MM.1S (cell line): Measurements from ENCODE around the gene CPO.
"Not testable (repeated sequence)": the region's sequence is repeated elsewhere in the genome, so short reads cannot be mapped to it uniquely, and the experiment has no call there.

Source experiments
- DNase-seq: peaks from one replicate; pipeline ENCODE4 v3.0.0-alpha.2; 2015
- H2AFZ ChIP-seq: fragments of 300-600 bp; sonication (generic); 2 replicates; pipeline ENCODE4 v1.6.0; 2016; ENCODE audit warnings: antibody characterized with exemption, low read length
- H3F3A ChIP-seq: fragments of 300-600 bp; sonication (generic); 2 replicates; pipeline ENCODE4 v1.6.1; 2016; ENCODE audit warnings: mild to moderate bottlenecking, antibody characterized with exemption, low read length, moderate library complexity, mixed read lengths; ENCODE audit not compliant: insufficient read depth
- H3K27ac ChIP-seq: fragments of 300-600 bp; sonication (generic); 2 replicates; pipeline ENCODE4 v1.5.1; 2016; ENCODE audit warnings: mild to moderate bottlenecking, low read length
- H3K27me3 ChIP-seq: fragments of 300-600 bp; sonication (generic); replicated peaks from 2 replicates; pipeline ENCODE4 v1.6.0; 2016; ENCODE audit warnings: low read length; ENCODE audit not compliant: insufficient read depth
- H3K36me3 ChIP-seq: fragments of 300-600 bp; sonication (generic); replicated peaks from 2 replicates; pipeline ENCODE4 v1.6.1; 2016; ENCODE audit warnings: mild to moderate bottlenecking, low read length, mixed read lengths; ENCODE audit not compliant: insufficient read depth
- H3K4me1 ChIP-seq: fragments of 300-600 bp; sonication (generic); 2 replicates; pipeline ENCODE4 v1.6.1; 2016; ENCODE audit warnings: low read length, mixed read lengths
- H3K4me2 ChIP-seq: fragments of 300-600 bp; sonication (generic); 2 replicates; pipeline ENCODE4 v1.6.0; 2016; ENCODE audit warnings: low read depth, low read length
- H3K4me3 ChIP-seq: fragments of 300-600 bp; sonication (generic); 2 replicates; pipeline ENCODE4 v1.5.1; 2016; ENCODE audit warnings: low read length, mixed read lengths
- H3K79me2 ChIP-seq: fragments of 300-600 bp; sonication (generic); 2 replicates; pipeline ENCODE4 v1.6.1; 2016; ENCODE audit warnings: mixed run types, low read length, mixed read lengths
- H3K9ac ChIP-seq: fragments of 300-600 bp; sonication (generic); 2 replicates; pipeline ENCODE4 v1.6.1; 2016; ENCODE audit warnings: low read length, mixed read lengths
- H3K9me2 ChIP-seq: fragments of 300-600 bp; sonication (generic); replicated peaks from 2 replicates; pipeline ENCODE4 v1.6.1; 2016; ENCODE audit warnings: mild to moderate bottlenecking, low read length, mixed read lengths; ENCODE audit not compliant: insufficient read depth
- H3K9me3 ChIP-seq: fragments of 300-600 bp; sonication (generic); replicated peaks from 2 replicates; pipeline ENCODE4 v1.6.1; 2016; ENCODE audit warnings: mild to moderate bottlenecking, low read length, mixed read lengths; ENCODE audit not compliant: insufficient read depth
- H4K20me1 ChIP-seq: fragments of 300-600 bp; sonication (generic); 2 replicates; pipeline ENCODE4 v1.6.1; 2016; ENCODE audit warnings: mild to moderate bottlenecking, low read length, moderate library complexity, mixed read lengths; ENCODE audit not compliant: insufficient read depth
- EZH2 ChIP-seq: fragments of 300-600 bp; sonication (generic); optimal IDR thresholded peaks from 2 replicates; pipeline ENCODE3; 2017; ENCODE audit warnings: low read depth, mild to moderate bottlenecking, antibody characterized with exemption, low read length, mixed read lengths
- EZH2phosphoT487 ChIP-seq: fragments of 300-600 bp; sonication (generic); IDR thresholded peaks from 2 replicates; pipeline ENCODE4 v1.6.1; 2018; ENCODE audit warnings: antibody characterized with exemption, low read length
- TF ChIP-seq, protein P1 (sequence below): fragments of 300-600 bp; sonication (generic); IDR thresholded peaks from 2 replicates; pipeline ENCODE4 v1.5.1; 2016; ENCODE audit warnings: antibody characterized with exemption, low read length, mixed read lengths

The CPO gene

GRCh38 chr2:206937555-206937954 is 1.8 kb upstream of the CPO start:
- Histone ChIP-seq H3K9me3 (no peaks in the 10 kb centered on the region), H3F3A (no peaks in the 10 kb centered on the region), H3K79me2 (no peaks in the 10 kb centered on the region), H2AFZ (no peak overlapping the region), H3K27ac (no peak overlapping the region), H3K9me2 (no peaks in the 10 kb centered on the region), H3K4me1 (no peaks in the 10 kb centered on the region), H3K4me3 (no peak overlapping the region), H3K36me3 (no peaks in the 10 kb centered on the region), H4K20me1 (no peaks in the 10 kb centered on the region), H3K27me3 (peaks cover 24% of the 10 kb centered on the region; the same call in 1 of the 2 replicates), H3K9ac (no peak overlapping the region), H3K4me2 (no peak overlapping the region)
- no peak for DNase-seq
- no peak for TF ChIP-seq EZH2phosphoT487
- TF ChIP-seq, protein P1, sequence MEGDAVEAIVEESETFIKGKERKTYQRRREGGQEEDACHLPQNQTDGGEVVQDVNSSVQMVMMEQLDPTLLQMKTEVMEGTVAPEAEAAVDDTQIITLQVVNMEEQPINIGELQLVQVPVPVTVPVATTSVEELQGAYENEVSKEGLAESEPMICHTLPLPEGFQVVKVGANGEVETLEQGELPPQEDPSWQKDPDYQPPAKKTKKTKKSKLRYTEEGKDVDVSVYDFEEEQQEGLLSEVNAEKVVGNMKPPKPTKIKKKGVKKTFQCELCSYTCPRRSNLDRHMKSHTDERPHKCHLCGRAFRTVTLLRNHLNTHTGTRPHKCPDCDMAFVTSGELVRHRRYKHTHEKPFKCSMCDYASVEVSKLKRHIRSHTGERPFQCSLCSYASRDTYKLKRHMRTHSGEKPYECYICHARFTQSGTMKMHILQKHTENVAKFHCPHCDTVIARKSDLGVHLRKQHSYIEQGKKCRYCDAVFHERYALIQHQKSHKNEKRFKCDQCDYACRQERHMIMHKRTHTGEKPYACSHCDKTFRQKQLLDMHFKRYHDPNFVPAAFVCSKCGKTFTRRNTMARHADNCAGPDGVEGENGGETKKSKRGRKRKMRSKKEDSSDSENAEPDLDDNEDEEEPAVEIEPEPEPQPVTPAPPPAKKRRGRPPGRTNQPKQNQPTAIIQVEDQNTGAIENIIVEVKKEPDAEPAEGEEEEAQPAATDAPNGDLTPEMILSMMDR: no peak
- TF ChIP-seq EZH2: no peak

DNA sequence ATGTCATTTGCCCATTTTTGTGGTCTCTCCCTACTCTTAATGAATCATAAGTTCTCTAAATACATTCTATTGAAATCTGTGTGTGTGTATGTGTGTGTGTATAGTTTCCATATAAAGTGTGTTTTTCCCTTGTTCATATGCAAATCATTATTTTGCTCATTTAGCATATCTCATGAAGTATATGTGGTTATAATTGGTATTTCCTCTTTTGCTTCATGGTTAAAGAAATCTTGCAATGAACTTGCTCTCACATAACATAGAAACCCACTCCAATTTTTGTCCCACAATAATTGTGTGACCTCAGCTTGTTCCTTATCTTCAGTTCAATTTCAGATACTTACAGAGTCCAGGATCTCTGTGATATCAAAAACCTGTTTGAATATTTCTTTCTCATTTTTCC is 1.2 kb downstream of the CPO start:
- H3K27ac ChIP-seq: no peak overlapping the region
- no peaks in the 10 kb centered on the region for H4K20me1 ChIP-seq
- no peak overlapping the region for H3K4me2 ChIP-seq

DNA sequence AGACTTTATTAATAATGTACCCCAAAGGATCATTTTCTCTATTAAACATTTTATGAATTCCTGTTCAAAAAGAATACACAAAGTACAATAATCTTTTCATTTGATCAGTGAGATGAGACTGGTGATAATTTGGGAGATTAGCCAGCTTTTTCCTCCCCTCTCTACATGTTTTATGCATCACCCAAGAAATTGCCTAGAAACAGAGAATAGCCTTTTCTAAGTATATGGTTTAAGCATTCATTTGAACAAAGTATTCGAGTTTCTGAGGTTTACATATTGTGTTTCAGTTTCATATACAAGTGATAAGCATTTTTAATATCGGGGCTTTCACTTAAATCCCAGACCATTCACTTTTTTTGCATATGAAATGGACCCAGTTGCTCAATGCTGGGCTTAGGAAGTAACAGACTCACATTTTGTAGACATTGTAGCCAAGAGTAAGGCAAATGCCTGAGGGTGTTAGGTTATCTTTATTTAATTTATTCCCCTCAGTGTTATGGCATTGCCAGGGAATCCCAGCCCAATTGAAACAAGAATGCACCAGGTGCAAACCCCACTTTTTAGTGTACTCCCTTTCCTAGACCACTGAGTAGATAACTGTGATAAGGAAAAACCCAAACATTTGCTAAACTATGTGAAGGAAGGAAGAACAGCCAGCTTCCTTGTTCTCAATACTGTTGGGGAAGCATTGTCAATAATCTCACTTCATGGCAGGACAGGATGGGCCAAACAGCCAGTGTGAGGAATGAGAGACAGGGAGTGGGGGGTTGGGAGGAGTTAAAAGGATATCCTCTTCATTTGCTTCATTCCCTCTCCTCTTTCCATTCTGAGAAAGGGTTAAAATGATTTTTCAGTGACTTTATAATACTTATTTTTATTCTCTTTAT is 3.5 kb downstream of the CPO start:
- H3K27ac ChIP-seq: no peak overlapping the region

More for the DNA sequence above, 1.2 kb downstream of the CPO start:
- H3K9ac ChIP-seq: no peak overlapping the region
- H3K36me3 ChIP-seq: no peaks in the 10 kb centered on the region
- H3K9me3 ChIP-seq: no peaks in the 10 kb centered on the region
- DNase-seq: no peak
- no peak overlapping the region for H2AFZ ChIP-seq
- H3K9me2 ChIP-seq: no peaks in the 10 kb centered on the region
- no peaks in the 10 kb centered on the region for H3K79me2 ChIP-seq
- peaks cover 31% of the 10 kb centered on the region; the same call in 1 of the 2 replicates for H3K27me3 ChIP-seq
- H3F3A ChIP-seq: no peaks in the 10 kb centered on the region
- H3K4me1 ChIP-seq: no peaks in the 10 kb centered on the region
- TF ChIP-seq EZH2phosphoT487 (no peak), EZH2 (no peak)
- TF ChIP-seq, protein P1: no peak
- no peak overlapping the region for H3K4me3 ChIP-seq

DNA sequence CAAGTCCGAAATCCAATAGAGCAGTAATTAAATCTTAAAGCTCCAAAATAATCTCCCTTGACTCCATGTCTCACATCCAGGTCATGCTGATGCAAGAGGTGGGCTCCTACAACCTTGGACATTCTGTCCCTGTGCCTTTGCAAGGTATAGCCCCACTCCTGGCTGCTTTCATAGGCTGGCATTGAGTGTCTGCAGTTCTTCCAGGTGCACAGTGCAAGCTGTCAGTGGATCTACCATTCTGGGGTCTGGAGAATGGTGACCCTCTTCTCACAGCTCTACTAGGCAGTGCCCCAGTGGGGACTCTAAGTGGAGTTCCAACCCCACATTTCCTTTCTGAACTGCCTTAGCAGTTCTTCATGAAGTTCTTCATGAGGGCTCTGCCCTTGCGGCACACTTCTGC is 14.1 kb downstream of the CPO start:
- not testable (repeated sequence) for H3K4me1 ChIP-seq, H3K79me2 ChIP-seq, H3K27me3 ChIP-seq, H2AFZ ChIP-seq, H3F3A ChIP-seq, H3K4me3 ChIP-seq, H3K9me2 ChIP-seq, H3K9ac ChIP-seq, H3K4me2 ChIP-seq, H3K9me3 ChIP-seq, H3K36me3 ChIP-seq, H3K27ac ChIP-seq, DNase-seq, H4K20me1 ChIP-seq

More for the DNA sequence above, 3.5 kb downstream of the CPO start:
- Histone ChIP-seq H3K4me3 (no peak overlapping the region), H3K9me2 (no peaks in the 10 kb centered on the region), H2AFZ (no peak overlapping the region), H3K9me3 (no peaks in the 10 kb centered on the region), H3K4me2 (no peak overlapping the region), H4K20me1 (no peaks in the 10 kb centered on the region), H3K9ac (no peak overlapping the region), H3K36me3 (no peaks in the 10 kb centered on the region), H3K4me1 (no peaks in the 10 kb centered on the region), H3K79me2 (no peaks in the 10 kb centered on the region), H3K27me3 (peaks cover 26% of the 10 kb centered on the region; the same call in 1 of the 2 replicates), H3F3A (no peaks in the 10 kb centered on the region)
- TF ChIP-seq EZH2: no peak
- peak; percentile 39 for DNase-seq
